Coronary artery (tissue), 2 donors: ENCODE data around the gene PROK1.

Experiments used
- DNase-seq: peaks from one replicate; pipeline ENCODE4 v3.0.0-alpha.2; 2017; ENCODE audit warnings: low spot score
- H3K27ac ChIP-seq, 2 donors: fragments of 200-600 bp; sonication (generic); one replicate each; pipeline ENCODE4 v1.5.1; 2016 to 2019
- H3K4me3 ChIP-seq: fragments of 200-600 bp; sonication (generic); 2 replicates; pipeline ENCODE4 v1.5.1; 2016; ENCODE audit warnings: mild to moderate bottlenecking, moderate library complexity
- TF ChIP-seq, protein P1 (sequence below): fragments of 200-600 bp; sonication (generic); IDR thresholded peaks from one replicate; pipeline ENCODE4 v1.5.1; 2019; ENCODE audit warnings: antibody characterized with exemption

The PROK1 gene

DNA sequence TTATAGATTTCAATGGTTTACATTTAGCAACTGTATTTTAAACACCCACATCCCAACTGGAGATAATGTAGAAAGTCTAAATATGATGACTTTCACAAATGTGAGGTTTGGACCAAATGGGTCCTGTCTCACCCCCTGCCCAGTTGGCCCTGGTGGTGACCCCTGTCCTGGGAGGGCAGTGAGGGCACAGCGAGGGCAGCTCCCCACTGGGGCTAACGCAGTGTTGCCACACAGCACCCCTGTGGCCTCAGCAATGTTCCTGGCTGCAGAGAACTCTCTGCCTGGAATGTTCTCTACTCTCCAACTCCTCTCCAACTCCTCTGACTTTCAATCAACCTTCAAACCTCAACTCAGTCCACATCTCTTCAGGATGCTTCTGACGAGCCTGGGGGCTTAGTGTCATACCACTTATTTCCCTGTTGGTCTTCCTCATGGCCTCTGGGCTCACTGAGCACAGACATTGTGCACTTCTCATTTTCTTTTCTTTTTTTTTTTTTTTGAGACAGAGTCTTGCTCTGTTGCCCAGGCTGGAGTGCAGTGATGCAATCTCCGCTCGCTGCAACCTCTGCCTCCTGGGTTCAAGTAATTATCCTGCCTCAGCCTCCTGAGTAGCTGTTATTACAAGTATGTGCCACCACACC, 42.2 kb downstream of the PROK1 start:
- TF ChIP-seq, protein P1, sequence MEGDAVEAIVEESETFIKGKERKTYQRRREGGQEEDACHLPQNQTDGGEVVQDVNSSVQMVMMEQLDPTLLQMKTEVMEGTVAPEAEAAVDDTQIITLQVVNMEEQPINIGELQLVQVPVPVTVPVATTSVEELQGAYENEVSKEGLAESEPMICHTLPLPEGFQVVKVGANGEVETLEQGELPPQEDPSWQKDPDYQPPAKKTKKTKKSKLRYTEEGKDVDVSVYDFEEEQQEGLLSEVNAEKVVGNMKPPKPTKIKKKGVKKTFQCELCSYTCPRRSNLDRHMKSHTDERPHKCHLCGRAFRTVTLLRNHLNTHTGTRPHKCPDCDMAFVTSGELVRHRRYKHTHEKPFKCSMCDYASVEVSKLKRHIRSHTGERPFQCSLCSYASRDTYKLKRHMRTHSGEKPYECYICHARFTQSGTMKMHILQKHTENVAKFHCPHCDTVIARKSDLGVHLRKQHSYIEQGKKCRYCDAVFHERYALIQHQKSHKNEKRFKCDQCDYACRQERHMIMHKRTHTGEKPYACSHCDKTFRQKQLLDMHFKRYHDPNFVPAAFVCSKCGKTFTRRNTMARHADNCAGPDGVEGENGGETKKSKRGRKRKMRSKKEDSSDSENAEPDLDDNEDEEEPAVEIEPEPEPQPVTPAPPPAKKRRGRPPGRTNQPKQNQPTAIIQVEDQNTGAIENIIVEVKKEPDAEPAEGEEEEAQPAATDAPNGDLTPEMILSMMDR, result no peak
- no peak overlapping the region for H3K4me3 ChIP-seq
- H3K27ac ChIP-seq, result no peak overlapping the region
- DNase-seq, result no peak

GRCh38 chr1:110494036-110494435, 43.1 kb downstream of the PROK1 start:
- H3K4me3 ChIP-seq, result no peak overlapping the region
- TF ChIP-seq, protein P1, result no peak
- H3K27ac ChIP-seq, result no peak overlapping the region
- no peak for DNase-seq

- no peak overlapping the region for H3K4me3 ChIP-seq
- DNase-seq, result no peak
- TF ChIP-seq, protein P1, result no peak
- no peak overlapping the region for H3K27ac ChIP-seq
Measured at GRCh38 chr1:110494522-110495406, 43.8 kb downstream of the PROK1 start.

DNA sequence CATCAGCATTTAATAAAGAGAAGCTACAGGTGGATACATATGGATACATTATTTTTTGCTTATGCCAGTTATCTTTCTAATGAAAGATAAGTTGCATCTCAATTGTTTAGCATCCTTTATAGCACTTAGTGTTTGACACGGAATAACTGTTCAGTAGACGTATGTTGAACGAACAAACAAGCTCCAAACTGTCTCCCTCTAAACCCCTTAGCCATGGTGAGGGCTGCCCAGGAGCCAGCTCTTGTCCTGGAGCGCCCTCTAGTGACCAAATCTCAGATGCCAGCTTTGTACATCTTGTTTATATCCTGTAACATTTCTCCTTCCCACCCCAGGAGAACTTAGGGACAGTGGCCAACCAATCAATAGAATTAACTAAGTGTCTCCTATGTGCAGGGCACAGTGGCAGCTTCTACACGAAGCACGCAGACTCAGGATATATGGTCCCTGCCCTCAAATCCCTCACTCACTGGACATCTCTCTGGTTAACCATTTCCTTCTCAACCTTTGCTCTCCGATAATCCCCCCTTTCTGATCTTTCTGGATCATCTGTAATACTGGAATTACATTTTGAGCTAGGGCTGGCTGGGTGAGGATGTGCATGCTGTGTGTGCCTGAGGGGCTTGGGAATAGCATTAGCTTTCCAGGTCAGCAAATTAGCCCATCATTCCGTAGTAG, 45.1 kb downstream of the PROK1 start:
- Histone ChIP-seq H3K27ac (no peak overlapping the region), H3K4me3 (no peak overlapping the region)
- TF ChIP-seq, protein P1, result peak; percentile 63
- DNase-seq, result no peak

- Histone ChIP-seq H3K27ac (no peak overlapping the region), H3K4me3 (no peak overlapping the region)
- TF ChIP-seq, protein P1, result no peak
- DNase-seq, result no peak
Measured at GRCh38 chr1:110498270-110498669, 47.3 kb downstream of the PROK1 start.

- no peak overlapping the region for H3K4me3 ChIP-seq
- no peak for DNase-seq
- TF ChIP-seq, protein P1, result no peak
- no peak overlapping the region for H3K27ac ChIP-seq
Measured at GRCh38 chr1:110501488-110502132, 50.7 kb downstream of the PROK1 start.
